ENCODE measurements around the gene C21orf58.
"Not testable (repeated sequence)": the region's sequence is repeated elsewhere in the genome, so short reads cannot be mapped to it uniquely, and the experiment has no call there.

The C21orf58 gene

GRCh38 chr21:46323710-46324389, at the start of gene C21orf58, which contains the start of gene PCNT:
C21orf58 (minus strand) TSS chr21:46323870; CDS start chr21:46322738, 1,132 bp downstream.
PCNT (plus strand) TSS chr21:46324156; CDS start chr21:46324229, 73 bp downstream.
- DNase-seq (ENCODE audit: low read depth): peak; percentile 97

- DNase-seq (ENCODE audit: low read depth): not testable (repeated sequence)
Observed at GRCh38 chr21:46372947-46373346, 49.3 kb upstream of the C21orf58 start.

GRCh38 chr21:46372014-46372485, 48.4 kb upstream of the C21orf58 start:
- no peak for DNase-seq (ENCODE audit: low read depth)

- no peak for DNase-seq (ENCODE audit: low read depth)
Observed at GRCh38 chr21:46371204-46372013, 47.7 kb upstream of the C21orf58 start.

- DNase-seq (ENCODE audit: low read depth): no peak
Observed at GRCh38 chr21:46369520-46370235, 46.0 kb upstream of the C21orf58 start.

GRCh38 chr21:46368533-46369285, 45.0 kb upstream of the C21orf58 start:
- DNase-seq (ENCODE audit: low read depth): no peak

GRCh38 chr21:46366966-46367365, 43.3 kb upstream of the C21orf58 start:
- DNase-seq (ENCODE audit: low read depth): no peak

GRCh38 chr21:46366561-46366960, 42.9 kb upstream of the C21orf58 start:
- no peak for DNase-seq (ENCODE audit: low read depth)

- DNase-seq (ENCODE audit: low read depth): no peak
Observed at GRCh38 chr21:46366091-46366490, 42.4 kb upstream of the C21orf58 start.

GRCh38 chr21:46363698-46364097, 40.0 kb upstream of the C21orf58 start:
- no peak for DNase-seq (ENCODE audit: low read depth)

GRCh38 chr21:46362946-46363345, 39.3 kb upstream of the C21orf58 start:
- DNase-seq (ENCODE audit: low read depth): no peak

GRCh38 chr21:46361935-46362334, 38.3 kb upstream of the C21orf58 start:
- no peak for DNase-seq (ENCODE audit: low read depth)

- no peak for DNase-seq (ENCODE audit: low read depth)
Observed at GRCh38 chr21:46361176-46361575, 37.5 kb upstream of the C21orf58 start.

GRCh38 chr21:46357684-46358425, 34.2 kb upstream of the C21orf58 start:
- no peak for DNase-seq (ENCODE audit: low read depth)

- DNase-seq (ENCODE audit: low read depth): no peak
Observed at GRCh38 chr21:46357335-46357604, 33.6 kb upstream of the C21orf58 start.

GRCh38 chr21:46356494-46357334, 33.0 kb upstream of the C21orf58 start:
- DNase-seq (ENCODE audit: low read depth): no peak

- no peak for DNase-seq (ENCODE audit: low read depth)
Observed at GRCh38 chr21:46356005-46356338, 32.3 kb upstream of the C21orf58 start.

GRCh38 chr21:46355161-46356004, 31.7 kb upstream of the C21orf58 start:
- no peak for DNase-seq (ENCODE audit: low read depth)

- DNase-seq (ENCODE audit: low read depth): no peak
Observed at GRCh38 chr21:46354518-46354917, 30.8 kb upstream of the C21orf58 start.

- no peak for DNase-seq (ENCODE audit: low read depth)
Observed at GRCh38 chr21:46354046-46354445, 30.4 kb upstream of the C21orf58 start.
